Measurements from ENCODE around the gene CCDC157. TPM values are rescaled to one million over a fixed set of nuclear protein-coding genes. Genes with fewer than 3 reads are reported as not detected.

CCDC157 gene
- total RNA-seq, 4 donors from 2014 or later = 0.99 to 1.9 (median 1.5) TPM

GRCh38 chr22:30326706-30327362 lies 30.0 kb upstream of the CCDC157 start, which contains the start of gene TBC1D10A:
TBC1D10A (minus strand) TSS chr22:30326941; CDS start chr22:30326881, 60 bp downstream.
- peaks cover 0 to 20% of the 10 kb centered on the region in 2 donors for H3K36me3 ChIP-seq
- H3K27me3 ChIP-seq = no peaks in the 10 kb centered on the region
- no peaks in the 10 kb centered on the region for H3K9me3 ChIP-seq
- peak within 1 kb of the TSS; percentile 67 to 78 for H3K4me3 ChIP-seq
- WGBS, 2 donors (ENCODE audit: low coverage in 1 of 2) = 0% methylated on average over 5 of the region's 69 CpGs; no CpG with 5 or more reads in 1 of the 2 donors
- peak within 1 kb of the TSS; percentile 68 to 93 (median 86) for H3K27ac ChIP-seq
- TF ChIP-seq POLR2A (IDR thresholded peaks at IDR 0.05) = peak; percentile 91 to 93
- TF ChIP-seq EP300 (IDR thresholded peaks at IDR 0.05) = no peak
- TF ChIP-seq POLR2AphosphoS5 (IDR thresholded peaks at IDR 0.05) = peak; percentile 79
- TF ChIP-seq CTCF (IDR thresholded peaks at IDR 0.05) = peak in 1 of 4 experiments; percentile 16
- ATAC-seq = peak; percentile 93
- H3K4me1 ChIP-seq = peaks cover 0 to 53% (median 32%) of the 10 kb centered on the region in 3 donors

- WGBS, 2 donors (ENCODE audit: low coverage in 1 of 2) = 88% methylated on average over 4 of the region's 5 CpGs; no CpG with 5 or more reads in 1 of the 2 donors
- Histone ChIP-seq H3K27ac (peak overlapping the region in 3 of 4 donors; percentile 29 to 89 (median 83)), H3K36me3 (peaks cover 0 to 30% of the 10 kb centered on the region in 2 donors), H3K4me3 (no peak overlapping the region), H3K9me3 (no peaks in the 10 kb centered on the region), H3K4me1 (peaks cover 0 to 43% (median 26%) of the 10 kb centered on the region in 3 donors), H3K27me3 (no peaks in the 10 kb centered on the region)
- TF ChIP-seq EP300 (IDR thresholded peaks at IDR 0.05) = no peak
- no peak for TF ChIP-seq POLR2A (IDR thresholded peaks at IDR 0.05)
- TF ChIP-seq POLR2AphosphoS5 (IDR thresholded peaks at IDR 0.05) = no peak
- no peak for TF ChIP-seq CTCF (IDR thresholded peaks at IDR 0.05)
- ATAC-seq = no peak
Observed at GRCh38 chr22:30327864-30328345, 28.9 kb upstream of the CCDC157 start.

GRCh38 chr22:30328466-30329049 lies 28.2 kb upstream of the CCDC157 start:
- H3K4me3 ChIP-seq = no peak overlapping the region
- TF ChIP-seq EP300 (IDR thresholded peaks at IDR 0.05) = no peak
- no peak for TF ChIP-seq POLR2AphosphoS5 (IDR thresholded peaks at IDR 0.05)
- no peak for TF ChIP-seq CTCF (IDR thresholded peaks at IDR 0.05)
- no peak for TF ChIP-seq POLR2A (IDR thresholded peaks at IDR 0.05)
- no peaks in the 10 kb centered on the region for H3K9me3 ChIP-seq
- peaks cover 0 to 36% (median 26%) of the 10 kb centered on the region in 3 donors for H3K4me1 ChIP-seq
- H3K27ac ChIP-seq = peak overlapping the region in 1 of 4 donors; percentile 29
- no peaks in the 10 kb centered on the region for H3K27me3 ChIP-seq
- ATAC-seq = no peak
- 48 to 61% methylated on average over 2 to 3 of the region's 3 CpGs for WGBS, 2 donors (ENCODE audit: low coverage in 1 of 2)
- peaks cover 0 to 37% of the 10 kb centered on the region in 2 donors for H3K36me3 ChIP-seq

- peaks cover 0 to 12% (median 0%) of the 10 kb centered on the region in 3 donors for H3K4me1 ChIP-seq
- no peaks in the 10 kb centered on the region for H3K9me3 ChIP-seq
- no peak for ATAC-seq
- TF ChIP-seq EP300 (IDR thresholded peaks at IDR 0.05) = no peak
- TF ChIP-seq POLR2A (IDR thresholded peaks at IDR 0.05) = no peak
- no peak overlapping the region for H3K4me3 ChIP-seq
- H3K27me3 ChIP-seq = no peaks in the 10 kb centered on the region
- H3K27ac ChIP-seq = peak overlapping the region in 3 of 4 donors; percentile 10 to 49 (median 14)
- WGBS, 2 donors (ENCODE audit: low coverage in 1 of 2) = 80% methylated on average over 2 of the region's 5 CpGs; no CpG with 5 or more reads in 1 of the 2 donors
- H3K36me3 ChIP-seq = peaks cover 7 to 77% of the 10 kb centered on the region in 2 donors
Observed at GRCh38 chr22:30332551-30332950, 24.3 kb upstream of the CCDC157 start.

- TF ChIP-seq POLR2AphosphoS5 (IDR thresholded peaks at IDR 0.05) (no peak), EP300 (IDR thresholded peaks at IDR 0.05) (no peak), CTCF (IDR thresholded peaks at IDR 0.05) (no peak), POLR2A (IDR thresholded peaks at IDR 0.05) (no peak)
- Histone ChIP-seq H3K9me3 (no peaks in the 10 kb centered on the region), H3K4me3 (no peak overlapping the region), H3K27ac (peak overlapping the region in 3 of 4 donors; percentile 10 to 49 (median 14)), H3K36me3 (peaks cover 7 to 83% of the 10 kb centered on the region in 2 donors), H3K27me3 (no peaks in the 10 kb centered on the region), H3K4me1 (peaks cover 0 to 9% (median 0%) of the 10 kb centered on the region in 3 donors)
- no peak for ATAC-seq
- 64 to 91% methylated on average over 1 of the region's 2 CpGs for WGBS, 2 donors (ENCODE audit: low coverage in 1 of 2)
Observed at GRCh38 chr22:30332994-30333706, 23.7 kb upstream of the CCDC157 start.

All from gastroesophageal sphincter (tissue), 4 donors.